ENCODE data around the gene TBCD.

DNA sequence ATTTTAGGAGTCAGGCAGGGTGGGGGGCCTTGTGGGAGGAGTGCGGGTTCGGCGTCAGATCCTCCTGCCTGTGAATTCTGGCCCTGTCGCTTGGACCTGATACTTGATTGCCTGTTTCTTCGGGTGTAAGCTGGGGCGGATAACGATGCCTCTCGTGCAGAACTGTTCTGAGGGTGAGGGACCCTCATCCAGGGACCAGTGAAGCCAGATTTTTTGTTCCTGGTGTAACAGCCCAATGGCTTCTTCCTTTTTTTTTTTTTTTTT is 1.3 kb downstream of the TBCD start:
- TF ChIP-seq, protein P1, sequence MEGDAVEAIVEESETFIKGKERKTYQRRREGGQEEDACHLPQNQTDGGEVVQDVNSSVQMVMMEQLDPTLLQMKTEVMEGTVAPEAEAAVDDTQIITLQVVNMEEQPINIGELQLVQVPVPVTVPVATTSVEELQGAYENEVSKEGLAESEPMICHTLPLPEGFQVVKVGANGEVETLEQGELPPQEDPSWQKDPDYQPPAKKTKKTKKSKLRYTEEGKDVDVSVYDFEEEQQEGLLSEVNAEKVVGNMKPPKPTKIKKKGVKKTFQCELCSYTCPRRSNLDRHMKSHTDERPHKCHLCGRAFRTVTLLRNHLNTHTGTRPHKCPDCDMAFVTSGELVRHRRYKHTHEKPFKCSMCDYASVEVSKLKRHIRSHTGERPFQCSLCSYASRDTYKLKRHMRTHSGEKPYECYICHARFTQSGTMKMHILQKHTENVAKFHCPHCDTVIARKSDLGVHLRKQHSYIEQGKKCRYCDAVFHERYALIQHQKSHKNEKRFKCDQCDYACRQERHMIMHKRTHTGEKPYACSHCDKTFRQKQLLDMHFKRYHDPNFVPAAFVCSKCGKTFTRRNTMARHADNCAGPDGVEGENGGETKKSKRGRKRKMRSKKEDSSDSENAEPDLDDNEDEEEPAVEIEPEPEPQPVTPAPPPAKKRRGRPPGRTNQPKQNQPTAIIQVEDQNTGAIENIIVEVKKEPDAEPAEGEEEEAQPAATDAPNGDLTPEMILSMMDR (conservative IDR thresholded peaks at IDR 0.05 in 1 of 2, IDR thresholded peaks at IDR 0.05 in 1 of 2; ENCODE audit: extremely low read depth in 1 of 2, insufficient read depth in 1 of 2, low read depth in 1 of 2, low read length in 2 of 2): no peak
- no peak for TF ChIP-seq EZH2 (IDR thresholded peaks at IDR 0.05; ENCODE audit: borderline replicate concordance, low read length)

All from mammary epithelial cell (primary cell).